PC-3 (cell line): ENCODE measurements around the gene NDUFA5. TPM values are rescaled to one million over a fixed set of nuclear protein-coding genes. Genes with fewer than 3 reads are reported as not detected.

Source experiments
- ATAC-seq: fragments of 200-7000 bp; cut with Tn5 transposase; 2 replicates; pipeline ENCODE4 v1.9.1; 2020; ENCODE audit warnings: mild to moderate bottlenecking, moderate library complexity
- BruUV-seq: library from RNA; stranded (reverse); fragments of 400-500 nt; replicated peaks from 2 replicates; lab custom pipeline; 2021; lab: Mats Ljungman, UMichigan
- CTCF ChIA-PET: fragments of 300-600 bp; sonication (Branson Sonifier 250); formaldehyde crosslinking; loops from one replicate; lab custom pipeline; 2022; ENCODE audit warnings: antibody characterized with exemption; lab: Charles Lee
- POLR2A ChIA-PET: fragments of 300-600 bp; sonication (Branson Sonifier 250); formaldehyde crosslinking; loops from one replicate; lab custom pipeline; 2022; ENCODE audit warnings: antibody characterized with exemption; ENCODE audit not compliant: unreplicated experiment; lab: Charles Lee
- DNase-seq: peaks from one replicate; pipeline ENCODE4 v3.0.0-alpha.2; 2015
- H2AFZ ChIP-seq: fragments of 300-600 bp; sonication (generic); 2 replicates; pipeline ENCODE4 v1.6.0; 2016; ENCODE audit warnings: antibody characterized with exemption, low read length
- H3F3A ChIP-seq: fragments of 300-600 bp; sonication (generic); one replicate; pipeline ENCODE4 v1.6.0; 2017; ENCODE audit warnings: antibody characterized with exemption, low read length, control low read depth, mild to moderate bottlenecking; ENCODE audit not compliant: unreplicated experiment
- H3K27ac ChIP-seq: fragments of 300-600 bp; sonication (generic); 2 replicates; pipeline ENCODE4 v1.5.1; 2016; ENCODE audit warnings: mild to moderate bottlenecking, low read length
- H3K27me3 ChIP-seq: fragments of 300-600 bp; sonication (generic); 2 replicates; pipeline ENCODE4 v1.6.1; 2016; ENCODE audit warnings: low read length, mixed read lengths
- H3K36me3 ChIP-seq: fragments of 300-600 bp; sonication (generic); 2 replicates; pipeline ENCODE4 v1.6.1; 2016; ENCODE audit warnings: low read depth, mixed run types, low read length, mixed read lengths
- H3K4me1 ChIP-seq: fragments of 300-600 bp; sonication (generic); 2 replicates; pipeline ENCODE4 v1.5.1; 2016; ENCODE audit warnings: low read length; ENCODE audit not compliant: insufficient read depth
- H3K4me2 ChIP-seq: fragments of 300-600 bp; sonication (generic); 2 replicates; pipeline ENCODE4 v1.6.0; 2016; ENCODE audit warnings: low read length
- H3K4me3 ChIP-seq: fragments of 300-600 bp; sonication (generic); 2 replicates; pipeline ENCODE4 v1.5.1; 2016; ENCODE audit warnings: mild to moderate bottlenecking, low read length, mixed read lengths
- H3K79me2 ChIP-seq: fragments of 300-600 bp; sonication (generic); 2 replicates; pipeline ENCODE4 v1.6.1; 2017; ENCODE audit warnings: low read length, mixed read lengths
- H3K9ac ChIP-seq: fragments of 300-600 bp; sonication (generic); 2 replicates; pipeline ENCODE4 v1.6.0; 2016; ENCODE audit warnings: mild to moderate bottlenecking, low read length
- H3K9me2 ChIP-seq: fragments of 300-600 bp; sonication (generic); replicated peaks from 2 replicates; pipeline ENCODE4 v1.6.1; 2016; ENCODE audit warnings: mixed run types, low read length, mixed read lengths
- H3K9me3 ChIP-seq: fragments of 300-600 bp; sonication (generic); 2 replicates; pipeline ENCODE4 v1.6.1; 2016; ENCODE audit warnings: low read length, mixed read lengths
- H4K20me1 ChIP-seq: fragments of 300-600 bp; sonication (generic); 2 replicates; pipeline ENCODE4 v1.6.1; 2016; ENCODE audit warnings: low read length, mixed read lengths
- CTCF ChIP-seq: fragments of 300-600 bp; sonication (generic); conservative IDR thresholded peaks from 2 replicates; pipeline ENCODE4 v1.5.1; 2017; ENCODE audit warnings: antibody characterized with exemption, low read depth, mild to moderate bottlenecking, low read length
- EZH2 ChIP-seq: fragments of 300-600 bp; sonication (generic); IDR thresholded peaks from one replicate; pipeline ENCODE4 v1.6.1; 2017; ENCODE audit warnings: antibody characterized with exemption, mild to moderate bottlenecking, low read length; ENCODE audit not compliant: unreplicated experiment
- EZH2phosphoT487 ChIP-seq: fragments of 300-600 bp; sonication (generic); IDR thresholded peaks from 2 replicates; pipeline ENCODE4 v1.6.1; 2018; ENCODE audit warnings: mild to moderate bottlenecking, antibody characterized with exemption, low read length, borderline replicate concordance
- intact Hi-C: fragments of 100-400 bp; cut with micrococcal nuclease; formaldehyde crosslinking; loops from 2 replicates; pipeline ENCODE4 v1.9.0; 2023
- total RNA-seq: library from RNA; depleted of rRNA; stranded (reverse); fragments of >200 nt; gene quantifications from 2 replicates; pipeline ENCODE4 v1.2.3, GENCODE V29; 2014

NDUFA5 gene
- total RNA-seq, 1 experiment from 2014 or later = 46.9 TPM

DNA sequence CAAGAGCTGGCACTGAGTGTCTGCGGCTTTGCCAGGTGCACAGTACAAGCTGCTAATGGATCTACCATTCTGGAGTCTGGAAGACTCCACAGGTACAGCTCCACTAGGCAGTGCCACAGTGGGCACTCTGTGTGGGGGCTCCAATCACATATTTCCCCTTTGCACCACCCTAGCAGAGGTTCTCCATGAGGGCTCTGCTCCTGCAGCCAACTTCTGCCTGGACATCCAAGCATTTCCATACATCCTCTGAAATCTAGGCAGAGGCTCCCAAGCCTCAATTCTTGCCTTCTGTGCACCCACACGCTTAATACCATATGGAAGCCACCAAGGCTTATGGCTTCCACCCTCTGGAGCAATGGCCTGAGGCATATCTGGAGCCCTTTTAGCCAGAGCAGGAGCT, 52.4 kb downstream of the NDUFA5 start:
- no peak for TF ChIP-seq EZH2
- no peak for TF ChIP-seq CTCF
- TF ChIP-seq EZH2phosphoT487 = no peak
- CTCF ChIA-PET = no interaction called here

GRCh38 chr7:123502201-123502600, 55.4 kb downstream of the NDUFA5 start:
- ChIA-PET CTCF (no interaction called here), POLR2A (no interaction called here)
- Histone ChIP-seq H3K9me2 (no peaks in the 10 kb centered on the region), H3K4me1 (no peaks in the 10 kb centered on the region), H3F3A (no peaks in the 10 kb centered on the region), H2AFZ (no peak overlapping the region), H3K36me3 (no peaks in the 10 kb centered on the region), H3K27me3 (no peaks in the 10 kb centered on the region), H3K79me2 (no peaks in the 10 kb centered on the region), H3K4me2 (no peak overlapping the region), H3K9me3 (no peaks in the 10 kb centered on the region), H3K27ac (no peak overlapping the region), H3K9ac (no peak overlapping the region), H4K20me1 (no peaks in the 10 kb centered on the region), H3K4me3 (no peak overlapping the region)
- TF ChIP-seq EZH2 = no peak
- no peak for TF ChIP-seq CTCF
- no peak for TF ChIP-seq EZH2phosphoT487
- no TSS peak for BruUV-seq
- DNase-seq = no peak
- intact Hi-C loops = no loop called here
- ATAC-seq = no peak

More for the DNA sequence above, 52.4 kb downstream of the NDUFA5 start:
- Histone ChIP-seq H3K36me3 (no peaks in the 10 kb centered on the region), H3K4me1 (no peaks in the 10 kb centered on the region), H3K4me2 (no peak overlapping the region), H3K4me3 (no peak overlapping the region), H3K27me3 (no peaks in the 10 kb centered on the region; the same call in 1 of the 2 replicates), H4K20me1 (no peaks in the 10 kb centered on the region), H2AFZ (no peak overlapping the region), H3K27ac (no peak overlapping the region), H3K9me2 (no peaks in the 10 kb centered on the region), H3F3A (no peaks in the 10 kb centered on the region), H3K9me3 (no peaks in the 10 kb centered on the region), H3K9ac (no peak overlapping the region), H3K79me2 (no peaks in the 10 kb centered on the region)
- POLR2A ChIA-PET = no interaction called here
- no peak for ATAC-seq
- DNase-seq = no peak
- no TSS peak for BruUV-seq
- intact Hi-C loops = no loop called here

DNA sequence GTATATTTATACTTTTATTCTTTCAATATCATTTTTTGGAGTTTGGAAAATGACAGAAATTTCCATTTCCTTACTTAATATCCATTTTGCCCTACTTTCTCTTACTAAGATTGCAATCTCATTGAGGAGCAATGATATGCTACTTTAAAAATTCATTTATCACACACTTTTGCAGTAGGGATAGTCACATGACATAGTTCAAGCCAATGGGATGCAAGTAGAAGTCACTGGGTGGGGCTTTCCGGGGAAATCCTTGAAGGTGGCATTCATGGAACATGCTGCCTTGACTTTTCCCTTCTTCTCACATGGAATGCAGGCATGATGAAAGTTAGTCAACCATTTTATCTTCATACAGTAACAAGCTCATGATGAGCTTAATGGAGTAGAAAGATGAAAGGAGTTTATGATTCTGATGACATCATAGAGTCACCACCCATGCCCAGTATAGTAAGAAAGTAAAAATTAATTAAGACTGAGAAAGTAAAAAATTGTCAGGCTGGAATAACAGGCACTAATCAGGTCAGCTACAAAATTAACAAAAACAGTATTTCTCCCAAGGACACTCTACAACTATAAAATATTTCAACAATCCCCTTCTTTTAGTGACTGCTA, 56.6 kb downstream of the NDUFA5 start:
- no peaks in the 10 kb centered on the region for H3K9me3 ChIP-seq
- no peak overlapping the region for H3K4me2 ChIP-seq
- ATAC-seq (no peak), DNase-seq (no peak)
- no peak for TF ChIP-seq EZH2
- TF ChIP-seq EZH2phosphoT487 = no peak
- TF ChIP-seq CTCF = no peak
- no TSS peak for BruUV-seq
- H3K9me2 ChIP-seq = no peaks in the 10 kb centered on the region
- H3K27me3 ChIP-seq = no peaks in the 10 kb centered on the region
- H3K9ac ChIP-seq = no peak overlapping the region
- CTCF ChIA-PET = no interaction called here
- H3K79me2 ChIP-seq = no peaks in the 10 kb centered on the region
- H3K27ac ChIP-seq = no peak overlapping the region
- no peak overlapping the region for H3K4me3 ChIP-seq
- POLR2A ChIA-PET = no interaction called here
- H3K4me1 ChIP-seq = no peaks in the 10 kb centered on the region
- H3F3A ChIP-seq = no peaks in the 10 kb centered on the region
- no peak overlapping the region for H2AFZ ChIP-seq
- no peaks in the 10 kb centered on the region for H3K36me3 ChIP-seq
- H4K20me1 ChIP-seq = no peaks in the 10 kb centered on the region
- intact Hi-C loops = no loop called here
